Measurements from ENCODE around the gene GLIS1. TPM values are rescaled to one million over a fixed set of nuclear protein-coding genes. Genes with fewer than 3 reads are reported as not detected.
A peak's percentile ranks its signal among the peaks of the same experiment; 100 is the strongest.

The GLIS1 gene
- total RNA-seq, 2 experiments from 2014 or later, result not detected

DNA sequence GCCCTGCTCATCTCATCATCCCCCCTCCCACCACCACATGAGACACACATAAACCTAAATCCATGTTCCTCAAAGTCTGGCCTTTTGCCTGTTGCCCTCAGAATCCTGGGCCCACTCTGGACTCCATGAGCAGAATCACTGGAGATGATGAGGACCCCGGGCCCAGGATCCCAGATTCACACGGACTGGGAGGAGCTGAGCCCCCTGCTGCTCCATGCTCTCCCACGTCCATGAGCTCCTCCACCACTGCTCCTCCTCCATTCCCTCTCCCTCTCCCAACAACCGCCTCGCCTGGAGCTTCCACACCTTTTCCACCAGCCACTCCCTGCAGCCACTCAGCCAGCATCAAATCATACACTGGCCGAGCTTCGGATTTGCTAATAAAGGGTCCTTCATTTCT, 47.6 kb downstream of the GLIS1 start:
- CTCF ChIA-PET, result no interaction called here

DNA sequence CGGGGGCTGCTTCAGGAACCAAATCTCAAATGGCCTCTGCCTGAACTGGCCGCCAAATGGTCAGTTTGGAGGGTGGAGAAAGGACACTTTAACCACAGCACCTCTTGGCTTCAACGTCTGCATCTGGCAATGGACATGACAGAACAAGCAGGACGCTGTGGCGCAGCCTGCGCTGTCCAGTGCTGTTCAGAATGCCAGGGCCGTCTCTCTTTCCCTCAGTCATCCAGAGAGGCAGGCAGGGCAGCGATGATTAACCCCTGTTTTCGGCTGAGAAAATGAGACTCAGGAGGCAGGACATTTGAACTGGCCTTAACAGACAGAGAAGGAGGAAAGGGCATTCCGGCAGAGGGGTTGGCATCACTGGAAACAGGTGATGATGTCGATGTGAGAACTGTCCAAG, 48.6 kb downstream of the GLIS1 start:
- H3K9me3 Mint-ChIP-seq, result no peaks in the 10 kb centered on the region
- DNase-seq (no peak), ATAC-seq (no peak)
- H3K4me3 Mint-ChIP-seq, result no peak overlapping the region
- no peaks in the 10 kb centered on the region for H3K4me1 Mint-ChIP-seq (ENCODE audit: low read depth)
- H3K36me3 Mint-ChIP-seq (ENCODE audit: low read depth), result no peaks in the 10 kb centered on the region
- ChIA-PET CTCF (no interaction called here), POLR2A (no interaction called here)
- intact Hi-C loops (cut with micrococcal nuclease), result no loop called here
- no peak overlapping the region for H3K27ac Mint-ChIP-seq
- H3K27me3 Mint-ChIP-seq, result peaks cover 7% of the 10 kb centered on the region
- no peak for TF ChIP-seq CTCF (IDR thresholded peaks at IDR 0.05)

More for the DNA sequence above, 47.6 kb downstream of the GLIS1 start:
- H3K4me3 Mint-ChIP-seq, result no peak overlapping the region
- ATAC-seq (no peak), DNase-seq (no peak)
- no peaks in the 10 kb centered on the region for H3K36me3 Mint-ChIP-seq (ENCODE audit: low read depth)
- no peak overlapping the region for H3K27ac Mint-ChIP-seq
- POLR2A ChIA-PET, result interaction anchor here (0.7 to 0.8 kb wide), 2 partner anchors 10 to 20 kb away, joined by 3 read pairs; no protein-coding TSS in a partner anchor
- intact Hi-C loops (cut with micrococcal nuclease), result no loop called here
- H3K27me3 Mint-ChIP-seq, result peaks cover 2% of the 10 kb centered on the region
- no peak for TF ChIP-seq CTCF (IDR thresholded peaks at IDR 0.05)
- H3K4me1 Mint-ChIP-seq (ENCODE audit: low read depth), result no peaks in the 10 kb centered on the region
- no peaks in the 10 kb centered on the region for H3K9me3 Mint-ChIP-seq

GRCh38 chr1:53689736-53690326, 49.1 kb downstream of the GLIS1 start:
- H3K27me3 Mint-ChIP-seq, result peaks cover 7% of the 10 kb centered on the region
- DNase-seq (no peak), ATAC-seq (no peak)
- POLR2A ChIA-PET, result no interaction called here
- H3K9me3 Mint-ChIP-seq, result no peaks in the 10 kb centered on the region
- CTCF ChIA-PET, result no interaction called here
- intact Hi-C loops (cut with micrococcal nuclease), result no loop called here
- no peak overlapping the region for H3K4me3 Mint-ChIP-seq
- H3K36me3 Mint-ChIP-seq (ENCODE audit: low read depth), result no peaks in the 10 kb centered on the region
- H3K27ac Mint-ChIP-seq, result no peak overlapping the region
- TF ChIP-seq CTCF (IDR thresholded peaks at IDR 0.05), result no peak
- H3K4me1 Mint-ChIP-seq (ENCODE audit: low read depth), result no peaks in the 10 kb centered on the region

- no peak for TF ChIP-seq CTCF (IDR thresholded peaks at IDR 0.05)
- ChIA-PET CTCF (no interaction called here), POLR2A (no interaction called here)
- peaks cover 7% of the 10 kb centered on the region for H3K27me3 Mint-ChIP-seq
- no peak overlapping the region for H3K4me3 Mint-ChIP-seq
- H3K27ac Mint-ChIP-seq, result no peak overlapping the region
- no peak for ATAC-seq
- no peaks in the 10 kb centered on the region for H3K9me3 Mint-ChIP-seq
- H3K36me3 Mint-ChIP-seq (ENCODE audit: low read depth), result no peaks in the 10 kb centered on the region
- intact Hi-C loops (cut with micrococcal nuclease), result no loop called here
- H3K4me1 Mint-ChIP-seq (ENCODE audit: low read depth), result no peaks in the 10 kb centered on the region
- DNase-seq, result no peak
These were observed 49.7 kb downstream of the GLIS1 start for GRCh38 chr1:53689223-53689622.

- Mint-ChIP-seq H3K27me3 (peaks cover 7% of the 10 kb centered on the region), H3K36me3 (ENCODE audit: low read depth) (no peaks in the 10 kb centered on the region), H3K4me1 (ENCODE audit: low read depth) (no peaks in the 10 kb centered on the region), H3K27ac (no peak overlapping the region), H3K4me3 (no peak overlapping the region), H3K9me3 (no peaks in the 10 kb centered on the region)
- no peak for TF ChIP-seq CTCF (IDR thresholded peaks at IDR 0.05)
- ChIA-PET POLR2A (no interaction called here), CTCF (no interaction called here)
- ATAC-seq (no peak), DNase-seq (peak; percentile 27)
- intact Hi-C loops (cut with micrococcal nuclease), result no loop called here
These were observed 50.4 kb downstream of the GLIS1 start for GRCh38 chr1:53688381-53689102.

All from activated CD8-positive, alpha-beta T cell treated with anti-CD3 and anti-CD28 coated beads for 36 hours (primary cell).